Brain pericyte (primary cell): ENCODE results near the gene AOC3.
"Not testable (repeated sequence)": the region's sequence is repeated elsewhere in the genome, so short reads cannot be mapped to it uniquely, and the experiment has no call there.

Source experiments
- DNase-seq: peaks from one replicate; pipeline ENCODE4 v3.0.0-alpha.2; 2012; ENCODE audit warnings: low read depth, low spot score

The AOC3 gene

DNA sequence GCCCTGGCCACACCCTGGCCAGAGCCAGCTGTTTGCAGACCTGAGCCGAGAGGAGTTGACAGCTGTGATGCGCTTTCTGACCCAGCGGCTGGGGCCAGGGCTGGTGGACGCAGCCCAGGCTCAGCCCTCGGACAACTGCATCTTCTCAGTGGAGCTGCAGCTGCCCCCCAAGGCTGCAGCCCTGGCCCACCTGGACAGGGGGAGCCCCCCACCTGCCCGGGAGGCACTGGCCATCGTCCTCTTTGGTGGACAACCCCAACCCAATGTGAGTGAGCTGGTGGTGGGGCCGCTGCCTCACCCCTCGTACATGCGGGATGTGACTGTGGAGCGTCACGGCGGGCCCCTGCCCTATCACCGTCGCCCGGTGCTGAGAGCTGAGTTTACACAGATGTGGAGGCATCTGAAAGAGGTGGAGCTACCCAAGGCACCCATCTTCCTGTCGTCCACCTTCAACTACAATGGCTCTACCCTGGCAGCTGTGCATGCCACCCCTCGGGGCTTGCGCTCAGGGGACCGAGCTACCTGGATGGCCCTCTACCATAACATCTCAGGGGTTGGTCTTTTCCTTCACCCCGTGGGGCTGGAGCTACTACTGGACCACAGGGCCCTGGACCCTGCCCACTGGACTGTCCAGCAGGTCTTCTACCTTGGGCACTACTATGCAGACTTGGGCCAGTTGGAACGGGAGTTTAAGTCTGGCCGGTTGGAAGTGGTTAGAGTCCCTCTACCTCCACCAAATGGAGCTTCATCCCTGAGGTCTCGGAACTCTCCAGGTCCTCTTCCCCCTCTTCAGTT lies 6.0 kb upstream of the AOC3 start:
- DNase-seq: no peak

DNA sequence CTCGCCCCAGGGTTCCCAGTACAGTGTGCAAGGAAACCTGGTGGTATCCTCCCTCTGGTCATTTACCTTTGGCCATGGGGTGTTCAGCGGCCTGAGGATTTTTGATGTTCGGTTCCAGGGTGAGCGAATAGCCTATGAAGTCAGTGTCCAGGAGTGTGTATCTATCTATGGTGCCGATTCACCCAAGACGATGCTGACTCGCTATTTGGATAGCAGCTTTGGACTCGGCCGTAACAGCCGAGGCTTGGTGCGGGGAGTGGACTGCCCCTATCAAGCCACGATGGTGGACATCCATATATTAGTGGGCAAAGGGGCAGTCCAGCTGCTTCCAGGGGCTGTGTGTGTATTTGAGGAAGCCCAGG lies 5.5 kb upstream of the AOC3 start:
- no peak for DNase-seq

DNA sequence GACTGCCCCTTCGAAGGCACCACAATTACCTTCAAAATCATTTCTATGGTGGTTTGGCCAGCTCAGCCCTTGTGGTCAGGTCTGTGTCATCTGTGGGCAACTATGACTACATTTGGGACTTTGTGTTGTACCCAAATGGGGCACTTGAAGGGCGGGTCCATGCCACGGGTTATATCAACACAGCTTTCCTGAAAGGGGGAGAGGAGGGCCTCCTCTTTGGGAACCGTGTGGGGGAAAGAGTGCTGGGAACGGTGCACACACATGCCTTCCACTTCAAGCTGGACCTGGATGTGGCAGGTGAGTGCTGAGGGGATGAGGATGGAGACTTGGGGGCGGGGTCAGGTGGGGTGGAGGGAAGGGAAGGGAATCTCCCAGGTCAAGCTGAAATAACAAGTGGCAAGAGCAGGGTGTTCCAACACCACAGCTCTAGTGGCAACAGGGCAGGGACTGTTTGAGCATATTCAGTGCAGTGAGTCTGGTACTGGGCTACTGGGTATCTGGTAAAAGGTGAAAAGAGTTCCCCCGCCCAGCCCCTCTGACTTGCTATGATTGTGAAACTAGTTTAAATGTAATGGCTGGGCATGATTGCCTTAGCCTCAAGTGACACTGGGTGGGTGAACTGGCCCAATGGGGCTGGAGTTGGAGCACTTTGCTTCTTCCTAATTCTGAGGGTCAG lies 4.9 kb upstream of the AOC3 start:
- DNase-seq: no peak

DNA sequence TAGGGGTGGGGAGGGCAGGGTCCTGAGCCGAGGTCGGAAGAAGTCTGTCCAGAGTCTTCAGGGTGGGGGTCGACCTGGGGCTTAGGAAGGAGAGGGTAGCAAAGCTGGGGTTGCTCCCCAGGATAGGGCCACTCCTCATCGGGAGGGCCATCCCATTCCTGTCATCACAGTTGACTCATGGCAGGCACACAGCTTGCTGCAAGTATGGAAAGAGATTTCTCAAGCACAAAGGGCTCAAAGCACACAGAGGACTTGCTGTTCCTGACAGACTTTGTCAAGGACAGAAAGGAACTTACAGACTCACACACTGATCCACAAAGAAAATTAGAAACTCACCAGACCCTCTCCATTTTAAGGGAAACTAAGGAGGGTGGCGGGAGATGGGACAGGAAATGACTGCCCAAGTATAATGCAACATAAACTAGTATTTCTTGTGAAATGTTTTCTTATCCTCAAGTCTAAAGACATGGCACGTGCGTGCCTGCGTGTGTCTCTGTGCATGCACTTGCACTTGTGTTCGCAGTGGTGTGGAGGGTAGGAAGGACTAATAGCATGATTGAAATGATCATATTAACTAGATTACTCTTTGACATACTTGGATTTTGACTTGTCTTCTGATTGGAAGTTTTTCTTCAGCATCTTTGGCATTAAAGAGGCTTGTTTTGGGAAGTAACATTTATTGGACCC lies 4.3 kb upstream of the AOC3 start:
- DNase-seq: no peak

DNA sequence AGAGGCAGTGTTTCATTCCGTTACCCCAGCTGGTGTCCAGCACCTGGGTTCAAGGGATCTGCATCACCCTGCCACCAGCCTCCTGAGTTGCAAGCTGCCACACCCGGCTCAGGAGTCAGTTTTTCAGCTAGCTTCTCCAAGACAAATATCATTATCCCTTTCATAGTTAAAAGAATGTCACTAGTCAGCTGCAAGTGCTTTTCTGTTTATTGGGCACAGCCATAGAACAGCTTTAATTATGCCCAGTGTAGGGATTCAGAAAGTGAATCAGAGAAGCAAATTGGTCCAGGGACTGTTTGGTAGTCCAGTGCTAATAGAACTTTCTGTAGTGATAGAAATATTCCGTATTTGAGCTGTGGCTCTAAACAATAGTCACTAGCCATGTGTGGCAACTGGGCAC lies 2.9 kb upstream of the AOC3 start:
- no peak for DNase-seq

DNA sequence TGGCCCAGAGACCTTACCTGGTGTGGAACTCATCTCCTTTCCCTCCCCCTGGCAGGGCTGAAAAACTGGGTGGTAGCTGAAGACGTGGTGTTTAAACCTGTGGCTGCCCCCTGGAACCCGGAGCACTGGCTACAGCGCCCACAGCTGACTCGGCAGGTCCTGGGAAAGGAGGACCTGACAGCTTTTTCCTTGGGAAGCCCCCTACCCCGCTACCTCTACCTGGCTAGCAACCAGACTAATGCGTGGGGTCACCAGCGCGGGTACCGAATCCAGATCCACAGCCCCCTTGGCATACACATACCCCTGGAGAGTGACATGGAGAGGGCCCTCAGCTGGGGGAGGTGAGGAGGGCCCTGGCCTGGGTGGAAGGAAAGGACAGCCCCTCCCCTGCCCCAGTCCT lies 2.0 kb upstream of the AOC3 start:
- no peak for DNase-seq

DNA sequence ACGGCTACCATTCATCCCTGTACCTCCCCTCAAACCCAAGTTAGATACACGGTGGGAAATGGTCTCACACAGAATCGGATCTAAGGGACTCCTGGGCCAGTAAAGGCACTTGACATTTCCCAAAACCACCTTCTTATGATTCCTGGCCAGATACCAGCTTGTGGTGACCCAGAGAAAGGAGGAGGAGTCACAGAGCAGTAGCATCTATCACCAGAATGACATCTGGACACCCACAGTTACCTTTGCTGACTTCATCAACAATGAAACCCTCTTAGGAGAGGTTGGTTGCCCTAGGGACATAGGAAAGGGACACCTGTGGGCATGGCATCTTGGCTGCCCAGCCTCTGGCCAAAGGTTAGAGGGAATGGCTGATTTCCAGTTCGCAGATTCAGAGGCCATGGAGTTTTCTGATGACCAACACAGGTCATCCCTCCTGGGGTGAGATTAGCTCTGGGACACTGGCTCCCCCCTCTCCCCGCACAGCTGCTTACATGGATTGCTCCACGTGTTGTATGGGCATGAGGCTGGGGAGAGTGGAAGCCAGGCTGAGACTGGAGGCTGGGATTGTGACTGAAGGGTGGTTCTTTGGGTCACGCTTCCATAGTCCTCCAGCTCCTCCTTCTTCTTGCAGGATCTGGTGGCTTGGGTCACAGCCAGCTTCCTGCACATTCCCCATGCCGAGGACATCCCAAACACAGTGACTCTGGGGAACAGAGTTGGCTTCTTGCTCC lies 1.4 kb upstream of the AOC3 start:
- no peak for DNase-seq

DNA sequence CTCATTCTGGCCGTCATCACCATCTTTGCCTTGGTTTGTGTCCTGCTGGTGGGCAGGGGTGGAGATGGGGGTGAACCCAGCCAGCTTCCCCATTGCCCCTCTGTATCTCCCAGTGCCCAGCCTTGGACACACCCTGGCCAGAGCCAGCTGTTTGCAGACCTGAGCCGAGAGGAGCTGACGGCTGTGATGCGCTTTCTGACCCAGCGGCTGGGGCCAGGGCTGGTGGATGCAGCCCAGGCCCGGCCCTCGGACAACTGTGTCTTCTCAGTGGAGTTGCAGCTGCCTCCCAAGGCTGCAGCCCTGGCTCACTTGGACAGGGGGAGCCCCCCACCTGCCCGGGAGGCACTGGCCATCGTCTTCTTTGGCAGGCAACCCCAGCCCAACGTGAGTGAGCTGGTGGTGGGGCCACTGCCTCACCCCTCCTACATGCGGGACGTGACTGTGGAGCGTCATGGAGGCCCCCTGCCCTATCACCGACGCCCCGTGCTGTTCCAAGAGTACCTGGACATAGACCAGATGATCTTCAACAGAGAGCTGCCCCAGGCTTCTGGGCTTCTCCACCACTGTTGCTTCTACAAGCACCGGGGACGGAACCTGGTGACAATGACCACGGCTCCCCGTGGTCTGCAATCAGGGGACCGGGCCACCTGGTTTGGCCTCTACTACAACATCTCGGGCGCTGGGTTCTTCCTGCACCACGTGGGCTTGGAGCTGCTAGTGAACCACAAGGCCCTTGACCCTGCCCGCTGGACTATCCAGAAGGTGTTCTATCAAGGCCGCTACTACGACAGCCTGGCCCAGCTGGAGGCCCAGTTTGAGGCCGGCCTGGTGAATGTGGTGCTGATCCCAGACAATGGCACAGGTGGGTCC lies 607 bp downstream of the AOC3 start:
- not testable (repeated sequence) for DNase-seq

DNA sequence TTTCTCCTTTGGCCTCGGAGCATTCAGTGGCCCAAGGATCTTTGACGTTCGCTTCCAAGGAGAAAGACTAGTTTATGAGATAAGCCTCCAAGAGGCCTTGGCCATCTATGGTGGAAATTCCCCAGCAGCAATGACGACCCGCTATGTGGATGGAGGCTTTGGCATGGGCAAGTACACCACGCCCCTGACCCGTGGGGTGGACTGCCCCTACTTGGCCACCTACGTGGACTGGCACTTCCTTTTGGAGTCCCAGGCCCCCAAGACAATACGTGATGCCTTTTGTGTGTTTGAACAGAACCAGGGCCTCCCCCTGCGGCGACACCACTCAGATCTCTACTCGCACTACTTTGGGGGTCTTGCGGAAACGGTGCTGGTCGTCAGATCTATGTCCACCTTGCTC lies 1.4 kb downstream of the AOC3 start:
- DNase-seq: no peak

DNA sequence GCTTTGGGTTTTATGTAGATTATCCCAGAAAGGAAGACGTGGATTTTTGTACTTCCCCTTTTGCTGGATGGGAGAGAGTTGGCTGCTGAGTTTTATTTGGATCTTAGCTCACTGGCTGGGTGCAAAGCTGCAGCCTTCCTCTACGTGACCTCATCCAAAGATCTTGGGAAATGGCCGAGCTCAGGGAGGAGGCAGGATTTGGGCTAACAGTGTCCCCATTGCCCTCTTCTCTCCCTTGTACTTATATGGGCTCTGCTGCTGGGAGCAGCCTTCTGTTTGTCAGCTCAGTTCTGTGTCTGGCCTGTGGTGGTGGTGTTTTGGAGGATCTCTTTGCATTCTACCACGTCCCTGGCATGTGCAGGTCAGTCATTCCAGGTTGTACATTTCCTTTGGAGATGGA lies 2.0 kb downstream of the AOC3 start:
- no peak for DNase-seq

DNA sequence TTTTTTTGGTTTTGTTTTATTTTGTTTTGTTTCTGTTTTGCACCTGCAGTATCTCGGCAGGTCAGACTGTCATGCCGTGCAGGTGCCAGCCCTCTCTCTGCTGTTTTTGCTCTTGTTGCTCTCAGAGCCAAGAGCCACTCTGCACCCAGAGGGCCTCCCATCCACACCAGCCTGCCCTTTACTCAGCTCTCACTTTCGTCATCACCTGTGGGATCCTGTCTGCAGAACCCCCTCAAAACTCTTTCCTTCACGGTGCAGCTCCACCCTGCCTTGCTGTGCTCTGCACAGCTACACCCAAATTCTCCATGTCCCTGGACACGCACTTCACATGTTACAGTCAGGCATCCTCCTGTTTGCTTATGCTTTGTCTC lies 2.6 kb downstream of the AOC3 start:
- DNase-seq: no peak

DNA sequence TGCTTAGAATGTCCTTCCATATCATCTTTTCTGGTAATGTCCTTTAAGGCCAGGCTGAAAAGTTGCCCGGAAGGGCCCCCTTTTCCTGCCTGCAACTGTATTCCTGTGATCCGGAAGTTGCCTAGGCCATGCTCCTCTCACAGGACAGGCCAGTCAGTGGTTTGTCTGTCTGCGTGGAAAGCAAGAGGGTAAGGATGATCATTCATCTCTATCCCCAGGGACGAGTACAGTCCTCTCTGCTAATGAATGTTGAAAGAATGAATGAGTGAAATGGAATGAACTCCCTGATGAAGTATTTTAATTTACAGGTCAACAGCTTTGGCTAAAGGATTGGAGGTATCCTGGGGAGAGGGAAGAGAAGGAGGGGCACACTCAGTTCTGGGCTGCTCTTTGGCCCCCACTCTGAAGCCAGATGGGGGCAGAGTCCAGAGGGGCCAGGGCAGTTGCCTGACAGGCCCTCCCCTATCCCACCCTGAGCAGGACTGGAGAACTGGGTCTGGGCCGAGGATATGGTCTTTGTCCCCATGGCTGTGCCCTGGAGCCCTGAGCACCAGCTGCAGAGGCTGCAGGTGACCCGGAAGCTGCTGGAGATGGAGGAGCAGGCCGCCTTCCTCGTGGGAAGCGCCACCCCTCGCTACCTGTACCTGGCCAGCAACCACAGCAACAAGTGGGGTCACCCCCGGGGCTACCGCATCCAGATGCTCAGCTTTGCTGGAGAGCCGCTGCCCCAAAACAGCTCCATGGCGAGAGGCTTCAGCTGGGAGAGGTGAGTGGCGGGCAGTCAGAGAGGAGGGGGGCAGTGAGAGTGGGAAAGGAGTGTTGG lies 3.2 kb downstream of the AOC3 start:
- no peak for DNase-seq

DNA sequence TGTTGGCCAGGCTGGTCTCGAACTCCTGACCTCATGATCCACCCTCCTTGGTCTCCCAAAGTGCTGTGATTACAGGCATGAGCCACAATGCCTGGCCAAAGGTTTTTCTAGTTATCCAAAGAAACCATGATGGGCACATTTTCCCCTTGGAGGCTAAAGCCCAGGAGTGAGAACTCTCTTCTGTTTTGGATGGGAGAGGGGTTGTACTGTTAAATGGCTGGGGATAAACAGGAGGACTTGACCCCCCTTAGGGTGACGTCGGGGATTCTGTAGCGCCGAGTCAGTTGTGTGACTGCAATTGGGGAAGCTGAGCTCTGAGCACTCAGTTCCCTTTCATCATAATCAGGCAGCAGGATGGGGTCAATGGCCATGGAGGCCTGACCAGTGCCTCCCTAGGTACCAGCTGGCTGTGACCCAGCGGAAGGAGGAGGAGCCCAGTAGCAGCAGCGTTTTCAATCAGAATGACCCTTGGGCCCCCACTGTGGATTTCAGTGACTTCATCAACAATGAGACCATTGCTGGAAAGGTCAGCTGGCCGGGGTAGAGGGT lies 4.1 kb downstream of the AOC3 start:
- no peak for DNase-seq

DNA sequence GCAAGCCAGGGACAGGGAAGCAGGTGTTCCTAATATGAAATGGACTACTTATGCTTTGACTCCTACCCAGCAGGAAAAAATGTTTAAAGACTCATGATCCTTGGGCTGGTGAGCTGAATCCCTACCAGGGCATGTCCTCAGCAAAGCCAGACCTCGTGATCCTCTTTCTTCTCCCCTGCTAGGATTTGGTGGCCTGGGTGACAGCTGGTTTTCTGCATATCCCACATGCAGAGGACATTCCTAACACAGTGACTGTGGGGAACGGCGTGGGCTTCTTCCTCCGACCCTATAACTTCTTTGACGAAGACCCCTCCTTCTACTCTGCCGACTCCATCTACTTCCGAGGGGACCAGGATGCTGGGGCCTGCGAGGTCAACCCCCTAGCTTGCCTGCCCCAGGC lies 5.1 kb downstream of the AOC3 start:
- not testable (repeated sequence) for DNase-seq

DNA sequence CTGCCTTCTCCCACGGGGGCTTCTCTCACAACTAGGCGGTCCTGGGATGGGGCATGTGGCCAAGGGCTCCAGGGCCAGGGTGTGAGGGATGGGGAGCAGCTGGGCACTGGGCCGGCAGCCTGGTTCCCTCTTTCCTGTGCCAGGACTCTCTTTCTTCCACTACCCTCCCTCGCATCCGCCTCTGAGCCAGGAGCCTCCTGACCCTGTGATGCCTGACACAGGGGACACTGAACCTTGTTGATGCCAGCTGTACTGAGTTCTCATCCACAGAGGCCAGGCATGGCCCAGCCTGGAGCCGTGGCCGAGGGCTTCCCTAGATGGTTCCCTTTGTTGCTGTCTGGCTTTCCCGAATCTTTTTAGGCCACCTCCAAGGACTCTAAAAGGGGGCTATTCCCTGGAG lies 5.5 kb downstream of the AOC3 start:
- DNase-seq: not testable (repeated sequence)

DNA sequence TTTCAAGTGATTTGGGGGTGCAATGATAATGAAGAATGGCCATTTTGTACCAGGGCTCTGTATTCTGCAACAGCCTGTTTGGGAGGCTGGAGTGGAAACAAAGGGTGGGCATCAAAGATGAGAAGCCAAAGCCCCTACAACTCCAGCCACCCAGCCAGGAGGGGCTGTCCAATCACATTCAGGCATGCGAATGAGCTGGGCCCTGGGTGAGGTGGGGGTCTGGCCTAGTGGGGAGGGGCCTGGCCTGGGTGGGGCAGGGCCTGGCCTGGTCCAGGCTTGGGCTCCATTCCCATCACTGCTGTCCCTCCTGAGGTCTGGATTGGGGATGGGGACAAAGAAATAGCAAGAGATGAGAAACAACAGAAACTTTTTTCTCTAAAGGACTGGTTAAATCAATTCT lies 6.4 kb downstream of the AOC3 start:
- no peak for DNase-seq

DNA sequence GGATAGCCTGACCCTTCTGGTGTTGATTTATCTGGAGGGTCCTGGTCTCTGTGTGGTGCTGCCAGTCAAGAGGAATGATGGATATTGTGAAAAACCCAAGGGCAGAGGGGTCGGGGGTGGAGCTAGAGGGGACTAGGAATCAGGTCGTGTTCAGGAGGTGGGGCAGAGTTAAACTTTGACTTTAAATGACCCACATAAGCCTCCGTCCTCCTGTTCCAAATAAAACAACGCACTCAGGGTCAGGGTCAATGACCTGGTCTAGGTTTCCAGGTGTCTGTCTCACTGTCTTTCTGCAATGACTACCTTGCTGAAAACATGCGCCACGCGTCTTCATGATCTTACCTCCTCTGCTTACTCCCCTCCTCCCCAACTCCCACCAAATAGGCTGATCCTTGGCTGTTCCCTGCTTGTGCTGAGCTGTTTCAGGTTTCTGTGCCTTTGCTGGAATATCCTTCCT lies 14.7 kb downstream of the AOC3 start:
- no peak for DNase-seq

DNA sequence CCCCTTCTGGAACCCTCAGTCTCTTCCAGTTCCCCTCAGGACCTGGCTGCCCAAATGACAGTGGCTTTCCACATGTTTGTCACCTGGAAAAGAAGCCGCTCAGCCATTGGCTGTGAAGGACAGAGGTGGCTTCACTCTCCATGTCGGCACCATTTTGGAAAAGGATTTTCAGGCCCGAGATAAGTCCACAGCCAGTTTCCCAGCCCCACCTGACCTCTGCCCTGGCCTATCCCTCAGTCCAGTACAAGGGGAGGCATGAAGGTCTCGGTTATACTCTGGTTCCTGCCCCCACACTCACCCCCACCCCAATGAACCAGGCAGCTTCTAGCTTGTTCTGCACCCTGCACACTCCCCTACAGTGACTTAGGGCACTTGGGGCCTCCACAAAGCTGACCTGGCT lies 15.2 kb downstream of the AOC3 start:
- DNase-seq: no peak

DNA sequence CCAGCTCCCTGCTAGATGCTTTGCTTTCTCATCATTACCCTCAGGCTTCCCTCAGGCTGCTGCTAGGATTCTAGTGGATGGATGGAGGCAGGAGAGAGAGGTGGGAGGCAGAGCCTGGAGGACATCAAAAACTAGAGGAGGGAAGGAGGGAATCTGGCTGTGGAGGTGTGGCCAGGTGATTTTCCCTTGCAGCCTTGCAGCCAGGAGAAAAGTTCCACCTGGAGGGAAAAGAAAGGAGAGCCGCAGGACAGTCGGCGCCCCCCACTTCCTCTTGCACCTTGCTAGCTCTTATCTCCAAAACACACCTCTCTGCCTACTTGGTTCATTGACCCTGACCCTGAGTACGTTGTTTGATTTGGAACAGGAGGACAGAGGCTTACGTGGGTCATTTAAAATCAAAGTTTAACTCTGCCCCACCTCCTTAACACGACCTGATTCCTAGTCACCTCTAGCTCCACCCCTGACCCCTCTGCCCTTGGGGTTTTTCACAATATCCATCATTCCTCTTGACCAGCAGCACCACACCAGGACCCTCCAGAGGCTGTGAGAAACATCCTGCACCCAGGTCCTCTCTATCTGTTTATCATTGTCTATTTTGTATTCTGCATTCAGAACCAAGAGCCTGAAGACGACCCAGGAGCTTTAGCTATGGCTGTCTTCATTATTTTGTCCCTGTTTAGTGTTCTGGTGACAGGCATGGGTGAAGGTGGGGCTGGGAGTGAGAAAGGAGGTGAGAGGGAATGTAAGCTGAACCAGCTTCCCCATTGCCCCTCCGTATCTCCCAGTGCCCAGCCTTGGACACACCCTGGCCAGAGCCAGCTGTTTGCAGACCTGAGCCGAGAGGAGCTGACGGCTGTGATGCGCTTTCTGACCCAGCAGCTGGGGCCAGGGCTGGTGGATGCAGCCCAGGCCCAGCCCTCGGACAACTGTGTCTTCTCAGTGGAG lies 15.9 kb downstream of the AOC3 start:
- no peak for DNase-seq
